HG03097 (cell line): ENCODE data around the gene GSDMA.

Experiments
- ATAC-seq: cut with Tn5 transposase; IDR thresholded peaks from one replicate; pipeline ENCODE4 v1.9.1; 2021; ENCODE audit not compliant: unreplicated experiment, low FRiP score

Gene GSDMA

GRCh38 chr17:39962642-39963220 lies at the start of gene GSDMA:
Gene GSDMA (plus strand): TSS chr17:39963004. CDS start chr17:39965688, 2,684 bp downstream.
- no peak for ATAC-seq

- no peak for ATAC-seq
Measured at GRCh38 chr17:39913989-39914388, 48.8 kb upstream of the GSDMA start.

DNA sequence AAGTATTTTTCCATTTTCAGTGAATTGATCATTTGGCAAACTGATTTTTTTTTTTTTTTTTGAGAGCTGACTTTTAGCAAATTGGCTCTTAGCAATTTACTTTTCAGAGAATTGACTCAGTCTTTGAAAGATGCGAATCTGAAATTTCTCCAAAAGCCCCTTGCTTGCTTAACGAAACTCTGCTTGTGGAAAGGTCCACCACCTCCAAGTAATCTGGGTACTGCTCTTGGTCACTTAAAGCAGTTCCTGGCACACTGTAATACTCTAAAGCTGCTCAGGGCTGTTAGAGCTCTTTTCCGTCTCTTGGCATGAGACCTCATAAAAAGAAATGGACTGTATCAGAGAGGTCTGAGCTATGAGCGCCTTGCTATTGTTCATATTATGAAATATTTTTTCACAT lies 47.2 kb upstream of the GSDMA start:
- ATAC-seq, result no peak

DNA sequence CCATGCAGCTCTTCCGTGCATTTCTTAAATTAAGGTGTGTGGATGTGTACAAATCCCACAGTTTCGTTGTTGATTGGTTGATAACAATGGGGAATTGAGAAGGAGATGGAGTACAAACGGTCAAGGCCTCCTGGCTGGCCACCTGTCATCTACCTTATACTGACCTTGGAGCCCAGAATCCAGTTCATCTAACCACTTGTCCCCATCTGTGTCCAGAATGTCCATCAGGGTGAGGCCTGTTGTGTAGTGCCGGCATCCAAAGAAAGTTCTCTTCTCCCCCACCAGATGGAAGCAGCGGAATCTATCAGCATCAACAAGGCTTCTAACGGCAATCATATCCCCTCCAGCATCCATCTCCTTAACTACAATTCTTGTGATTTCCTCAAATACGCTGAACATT lies 45.9 kb upstream of the GSDMA start:
- no peak for ATAC-seq

DNA sequence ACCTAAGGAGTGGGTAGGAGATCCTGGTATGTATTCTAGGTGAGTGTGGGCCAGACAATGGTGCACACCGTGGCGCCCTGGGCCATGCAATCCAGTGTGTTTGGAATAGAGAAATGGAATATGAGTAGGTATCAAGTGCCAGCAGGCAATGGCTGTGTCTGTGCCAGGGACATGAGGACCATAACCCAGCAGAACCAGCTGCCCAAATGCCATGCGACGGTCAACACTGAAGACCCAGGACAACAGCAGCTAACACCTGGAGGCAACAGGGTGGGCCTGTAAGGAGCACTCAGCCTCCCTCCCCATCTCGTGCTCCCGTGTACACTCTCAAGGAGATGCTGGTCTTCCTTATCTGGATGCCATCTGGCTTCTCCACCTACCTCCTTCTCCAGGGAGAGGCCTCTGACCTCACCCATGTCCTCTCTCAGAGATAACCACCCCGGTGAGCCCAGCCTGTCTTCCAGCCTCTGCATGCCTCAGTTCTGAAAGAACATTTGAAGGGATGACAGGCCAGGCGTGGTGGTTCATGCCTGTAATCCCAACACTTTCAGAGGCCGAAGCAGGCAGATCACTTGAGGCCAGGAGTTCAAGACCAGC lies 43.6 kb upstream of the GSDMA start:
- no peak for ATAC-seq

- ATAC-seq, result no peak
Measured at GRCh38 chr17:39920218-39921210, 42.3 kb upstream of the GSDMA start.

DNA sequence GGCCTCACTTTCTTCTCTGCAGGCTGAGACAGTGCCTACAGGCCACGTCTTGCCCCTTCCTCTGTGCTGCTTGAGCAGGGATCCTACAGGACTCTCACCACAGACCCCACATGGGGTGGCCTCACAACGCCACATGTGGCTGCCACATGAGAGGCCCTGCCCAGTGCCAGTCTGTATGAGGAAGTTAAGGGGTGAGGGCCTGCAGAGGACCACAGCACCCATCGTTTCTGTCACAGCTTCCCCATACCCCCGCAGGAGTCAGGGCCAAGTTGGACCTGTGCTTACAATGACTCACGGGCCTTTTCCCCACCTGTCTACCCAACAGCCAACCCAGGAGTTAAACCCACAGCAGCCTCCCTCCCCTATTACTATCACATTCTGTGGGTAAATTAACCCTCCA lies 41.5 kb upstream of the GSDMA start:
- ATAC-seq, result no peak

DNA sequence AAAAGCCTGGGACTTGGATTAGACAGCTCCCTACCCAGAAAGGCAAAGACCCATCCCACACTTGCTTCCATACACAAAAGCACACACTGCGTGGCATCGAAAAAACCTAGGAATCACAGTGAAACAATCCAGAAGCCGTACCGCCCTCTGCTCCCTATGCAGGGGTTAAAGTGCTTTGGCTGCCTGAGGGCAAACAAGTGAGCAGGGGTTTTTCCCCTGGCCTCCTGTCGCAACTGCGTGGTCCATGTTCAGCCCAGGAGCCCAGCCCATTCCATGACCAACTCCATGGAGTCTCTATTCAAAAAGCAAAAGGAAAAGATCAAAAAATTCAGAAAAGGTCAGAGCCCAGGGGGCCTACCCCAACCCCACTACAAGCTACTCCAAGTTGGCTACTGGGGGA lies 40.8 kb upstream of the GSDMA start:
- no peak for ATAC-seq

- no peak for ATAC-seq
Measured at GRCh38 chr17:39923230-39923629, 39.6 kb upstream of the GSDMA start.

- no peak for ATAC-seq
Measured at GRCh38 chr17:39923836-39924690, 38.7 kb upstream of the GSDMA start.

GRCh38 chr17:39924691-39925055 lies 38.1 kb upstream of the GSDMA start:
- ATAC-seq, result no peak

DNA sequence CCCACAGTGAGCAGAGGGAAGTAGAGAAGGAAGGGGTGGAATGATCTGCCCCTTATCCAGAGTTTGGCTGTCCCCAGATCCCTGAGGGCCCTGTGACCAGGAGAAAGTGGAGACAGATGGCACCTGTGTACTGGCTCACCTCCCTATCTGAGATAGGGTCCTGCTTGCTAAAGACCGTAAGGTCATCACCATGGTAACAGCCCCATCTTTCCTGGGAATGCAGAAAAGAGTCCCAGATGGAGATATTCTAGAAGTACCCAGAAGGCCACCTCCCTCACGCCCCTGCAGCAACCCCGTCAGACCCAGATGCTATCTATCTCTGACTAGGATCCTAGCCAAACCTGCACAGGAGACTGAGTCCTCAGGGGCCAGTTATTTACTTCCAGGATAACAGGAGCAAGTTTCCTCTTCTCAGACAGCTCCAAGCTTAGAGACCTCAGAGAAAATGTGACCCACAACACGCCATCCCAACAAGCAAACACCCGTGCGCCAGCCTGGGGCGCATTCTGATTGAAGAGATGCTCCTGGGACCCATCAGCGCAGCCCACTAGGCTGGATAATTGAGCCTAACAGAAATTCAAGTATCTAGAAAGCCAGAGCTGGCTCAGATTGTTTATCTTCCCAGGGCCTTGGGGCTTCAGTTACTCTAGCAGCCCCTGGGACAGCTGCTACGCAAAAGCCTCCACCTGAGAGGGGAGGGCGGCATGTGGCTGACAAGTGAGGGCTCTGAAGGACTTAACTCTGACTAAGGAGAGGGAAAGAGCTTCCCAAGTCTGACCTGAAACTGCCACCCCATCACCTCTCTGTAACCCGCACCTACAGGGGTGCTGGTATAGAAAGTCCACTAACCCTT lies 37.3 kb upstream of the GSDMA start:
- ATAC-seq, result no peak

DNA sequence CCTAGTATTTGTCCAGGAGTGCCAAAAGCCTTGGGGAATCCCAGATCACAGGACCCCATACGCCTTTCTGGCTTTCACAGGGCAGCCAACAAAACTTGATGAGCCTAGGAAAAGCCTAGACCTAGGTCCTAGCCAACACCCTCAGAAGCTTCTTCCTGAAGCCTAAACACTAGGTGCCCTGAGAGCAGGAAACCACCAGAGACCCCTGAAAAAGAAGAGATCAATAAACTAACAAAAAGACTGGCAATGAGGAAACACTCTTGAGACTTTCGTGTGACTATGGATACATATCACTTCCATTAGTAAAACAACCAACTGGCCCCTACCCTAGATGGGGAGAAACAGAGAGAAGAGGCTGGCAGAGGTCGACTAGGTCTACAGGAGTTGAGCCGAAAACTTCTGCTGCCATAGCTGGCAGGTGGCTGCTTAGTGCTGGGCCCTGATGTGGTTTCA lies 36.6 kb upstream of the GSDMA start:
- ATAC-seq, result no peak

- ATAC-seq, result no peak
Measured at GRCh38 chr17:39926588-39927100, 36.2 kb upstream of the GSDMA start.

DNA sequence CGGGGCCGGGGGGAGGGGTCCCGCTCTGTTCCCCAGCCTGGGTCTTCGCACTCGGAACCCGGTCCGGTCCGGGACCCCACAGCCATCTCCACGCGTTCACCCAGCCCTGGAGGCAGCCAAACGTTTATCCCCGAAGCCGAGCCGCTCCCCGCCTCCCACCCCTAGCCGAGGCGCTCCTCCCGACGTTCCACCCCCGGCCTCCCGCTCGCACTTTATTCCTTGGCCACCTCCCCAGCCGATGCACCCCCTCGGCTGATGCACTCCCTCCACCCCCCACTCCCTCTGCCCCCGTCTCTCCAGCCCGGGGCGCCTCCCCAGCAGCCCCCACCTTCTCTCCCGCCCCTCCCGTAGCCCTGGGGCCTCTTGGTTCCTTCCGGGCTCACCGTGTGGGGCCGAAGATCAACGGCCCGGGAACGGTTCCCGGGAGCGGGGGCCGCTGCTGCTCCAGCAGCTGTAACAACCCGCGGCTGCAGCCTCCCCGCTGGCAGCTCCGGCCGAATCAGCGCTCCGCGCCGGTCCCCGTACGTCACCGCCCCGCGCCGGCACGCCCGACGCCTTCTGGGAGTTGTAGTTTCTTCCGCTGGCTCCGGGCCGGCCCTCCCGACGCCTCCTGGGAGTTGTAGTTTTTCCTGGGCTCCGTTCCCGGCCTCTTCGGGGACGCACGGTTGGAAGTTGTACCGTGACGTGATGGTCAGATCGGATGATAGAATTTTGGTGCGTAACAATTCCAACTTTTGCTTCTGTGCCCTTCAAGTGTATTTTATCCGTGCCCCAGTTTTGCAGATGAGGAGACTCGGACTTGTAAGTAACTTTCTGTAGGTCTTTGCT lies 35.5 kb upstream of the GSDMA start, which contains the start of the genes LRRC3C and ORMDL3:
Gene LRRC3C, plus strand, starts transcription at position 632 of the 828 bp plus-strand sequence. CDS start 13,792 bp downstream, outside the sequence.
Gene ORMDL3, minus strand, starts transcription at position 501 of the 828 bp plus-strand sequence. CDS start 3,398 bp downstream, outside the sequence.
- ATAC-seq, result peak; percentile 74

DNA sequence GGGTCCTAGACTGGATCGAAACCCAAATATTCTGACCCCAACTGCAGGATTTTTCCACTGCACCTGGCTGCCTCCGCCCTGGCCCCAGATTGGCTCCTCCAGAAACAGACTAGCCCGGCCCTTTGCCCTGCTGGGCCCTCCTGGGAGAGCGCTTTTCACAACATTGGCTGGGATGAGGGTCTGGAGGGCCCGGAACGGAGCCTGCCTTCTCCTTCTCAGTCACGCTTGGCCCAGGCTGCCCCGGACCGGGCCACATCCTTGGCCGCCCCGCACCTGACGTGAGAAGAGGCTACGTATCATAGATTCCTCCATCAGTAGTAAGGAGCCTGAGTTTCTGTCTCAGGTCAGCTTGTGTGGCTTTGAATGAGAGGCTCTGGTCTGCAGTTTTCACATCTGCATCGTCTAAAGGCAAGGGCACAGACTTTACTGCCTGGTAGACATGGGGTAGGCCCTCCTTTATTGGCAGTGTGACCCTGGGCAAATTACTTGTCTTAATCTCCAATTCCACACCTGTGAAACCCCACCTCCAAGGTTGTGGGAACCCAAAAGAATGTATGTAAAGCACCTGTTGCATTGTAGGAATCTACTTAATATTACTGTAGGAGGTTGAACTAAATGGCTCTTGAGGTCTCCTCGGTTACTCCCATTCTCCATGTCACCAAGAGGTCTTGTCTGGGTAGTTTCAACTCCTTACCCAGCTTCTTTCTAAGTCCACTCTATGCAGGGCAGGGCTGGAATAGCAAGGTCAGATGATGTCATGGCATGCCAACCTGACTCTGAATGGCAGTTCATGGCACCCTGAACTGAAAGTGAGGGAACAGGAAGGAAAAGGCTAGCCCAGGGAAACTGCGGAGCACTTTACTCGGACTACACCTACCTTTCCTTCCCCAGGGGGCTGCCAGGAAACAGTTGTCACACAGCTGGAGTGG lies 34.6 kb upstream of the GSDMA start:
- no peak for ATAC-seq
